Cerebellar nuclear complex (tissue), 1 donor: ENCODE data around the gene LRIF1.
"Not testable (repeated sequence)": the region's sequence is repeated elsewhere in the genome, so short reads cannot be mapped to it uniquely, and the experiment has no call there.

Experiments
- DNase-seq, 2 experiments: peaks; one replicate each; lab custom pipeline; 2025; lab: John Stamatoyannopoulos, UW

Gene LRIF1

GRCh38 chr1:110948038-110948810 lies 15.5 kb downstream of the LRIF1 start:
- DNase-seq: no peak

GRCh38 chr1:110945626-110946025 lies 18.1 kb downstream of the LRIF1 start:
- DNase-seq: no peak

- DNase-seq: no peak
Measured at GRCh38 chr1:110944806-110945205, 18.9 kb downstream of the LRIF1 start.

- DNase-seq: no peak
Measured at GRCh38 chr1:110936567-110936966, 27.2 kb downstream of the LRIF1 start.

- not testable (repeated sequence) for DNase-seq
Measured at GRCh38 chr1:110931097-110931496, 32.6 kb downstream of the LRIF1 start.

GRCh38 chr1:110928904-110929303 lies 34.8 kb downstream of the LRIF1 start:
- no peak for DNase-seq

- DNase-seq: no peak
Measured at GRCh38 chr1:110928191-110928590, 35.5 kb downstream of the LRIF1 start.

- no peak for DNase-seq
Measured at GRCh38 chr1:110927484-110928075, 36.1 kb downstream of the LRIF1 start.

GRCh38 chr1:110921953-110922352 lies 41.8 kb downstream of the LRIF1 start:
- no peak for DNase-seq

- DNase-seq: no peak
Measured at GRCh38 chr1:110918016-110918415, 45.7 kb downstream of the LRIF1 start.

- DNase-seq: no peak
Measured at GRCh38 chr1:110916669-110917306, 46.9 kb downstream of the LRIF1 start.

- no peak for DNase-seq
Measured at GRCh38 chr1:110916274-110916668, 47.5 kb downstream of the LRIF1 start.

- DNase-seq: no peak
Measured at GRCh38 chr1:110915804-110916203, 47.9 kb downstream of the LRIF1 start.

GRCh38 chr1:110914676-110915075 lies 49.0 kb downstream of the LRIF1 start:
- DNase-seq: no peak

GRCh38 chr1:110912784-110913183 lies 50.9 kb downstream of the LRIF1 start:
- DNase-seq: no peak

GRCh38 chr1:110903853-110904500 lies 59.7 kb downstream of the LRIF1 start:
- DNase-seq: no peak

- DNase-seq: no peak
Measured at GRCh38 chr1:110902820-110903463, 60.8 kb downstream of the LRIF1 start.

GRCh38 chr1:110899458-110899843 lies 64.3 kb downstream of the LRIF1 start:
- no peak for DNase-seq

GRCh38 chr1:110898734-110899457 lies 64.8 kb downstream of the LRIF1 start:
- no peak for DNase-seq

GRCh38 chr1:110897681-110898080 lies 66.0 kb downstream of the LRIF1 start:
- DNase-seq: no peak
